Measurements from ENCODE around the gene ATP5MG.
A peak's percentile ranks its signal among the peaks of the same experiment; 100 is the strongest.

The ATP5MG gene

GRCh38 chr11:118437208-118438125 is 36.1 kb downstream of the ATP5MG start:
- peak; percentile 10 for ATAC-seq (replicated peaks; ENCODE audit: extremely low read depth, poor library complexity, severe bottlenecking)
- Mint-ChIP-seq H3K4me3 (peak overlapping the region; percentile 89), H3K4me1 (peaks cover 69% of the 10 kb centered on the region), H3K27me3 (no peaks in the 10 kb centered on the region), H3K9me3 (no peaks in the 10 kb centered on the region), H3K27ac (ENCODE audit: low read depth) (peak overlapping the region; percentile 97), H3K36me3 (ENCODE audit: insufficient read depth) (peaks cover 39% of the 10 kb centered on the region)
- no peak for DNase-seq (ENCODE audit: low spot score in 2 of 2)

DNA sequence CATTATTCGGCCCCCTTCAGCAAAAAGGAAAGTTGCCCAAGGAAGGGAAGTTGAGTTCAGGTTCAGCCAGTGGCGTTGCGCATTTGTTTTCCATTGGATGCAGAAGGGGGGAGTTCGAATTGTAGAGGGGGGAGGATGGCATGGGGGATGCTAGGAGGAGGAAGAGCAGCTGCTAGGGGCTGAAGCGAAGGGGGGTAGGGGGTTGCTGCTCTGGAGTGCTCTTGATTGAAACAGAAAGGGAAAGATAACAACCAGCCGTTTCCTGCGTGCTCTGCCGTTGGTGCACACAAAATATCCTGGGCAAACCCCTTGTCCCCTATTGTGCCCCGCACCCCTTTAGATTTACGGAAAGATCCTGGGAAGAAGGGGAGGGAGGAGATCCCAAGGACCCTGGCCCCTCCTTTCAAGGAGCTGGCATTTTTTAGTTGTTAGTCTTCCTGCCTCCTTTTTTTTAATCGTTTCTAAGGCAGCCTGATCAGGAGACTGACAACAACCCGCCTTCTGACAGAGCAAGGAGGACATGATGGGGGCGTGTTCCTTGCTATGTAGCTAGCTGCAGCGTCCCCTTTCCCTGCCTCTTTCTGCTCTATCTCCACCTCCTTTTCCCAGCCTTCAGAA is 37.0 kb downstream of the ATP5MG start:
- DNase-seq (ENCODE audit: low spot score in 2 of 2) (peak; percentile 22 to 40), ATAC-seq (replicated peaks; ENCODE audit: extremely low read depth, poor library complexity, severe bottlenecking) (peak; percentile 35)
- H3K27me3 Mint-ChIP-seq = no peaks in the 10 kb centered on the region
- H3K4me1 Mint-ChIP-seq = peaks cover 79% of the 10 kb centered on the region
- H3K27ac Mint-ChIP-seq (ENCODE audit: low read depth) = peak overlapping the region; percentile 97
- H3K4me3 Mint-ChIP-seq = peak overlapping the region; percentile 89
- peaks cover 39% of the 10 kb centered on the region for H3K36me3 Mint-ChIP-seq (ENCODE audit: insufficient read depth)
- no peaks in the 10 kb centered on the region for H3K9me3 Mint-ChIP-seq

DNA sequence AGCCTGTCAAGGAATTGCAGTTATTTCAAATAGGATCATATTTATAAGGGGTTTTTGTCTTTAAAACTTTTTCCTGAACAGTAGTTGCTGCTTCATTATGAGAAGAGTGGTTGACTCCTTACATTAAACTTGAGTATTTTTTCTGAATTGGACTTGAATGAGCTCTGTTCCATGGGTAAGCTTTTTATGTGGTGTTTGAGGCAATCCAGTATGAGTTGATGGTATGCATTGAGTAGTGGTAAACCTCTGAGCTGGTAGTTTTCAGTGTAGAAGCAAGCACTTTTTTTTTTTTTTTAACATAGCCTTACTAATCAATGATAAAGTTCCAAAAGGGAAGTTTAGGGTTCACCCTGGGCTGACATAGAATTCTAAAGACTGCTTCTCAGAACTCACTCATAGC is 38.2 kb downstream of the ATP5MG start:
- H3K36me3 Mint-ChIP-seq (ENCODE audit: insufficient read depth) = peaks cover 37% of the 10 kb centered on the region
- H3K9me3 Mint-ChIP-seq = no peaks in the 10 kb centered on the region
- no peaks in the 10 kb centered on the region for H3K27me3 Mint-ChIP-seq
- H3K4me1 Mint-ChIP-seq = peaks cover 83% of the 10 kb centered on the region
- peak overlapping the region; percentile 51 for H3K4me3 Mint-ChIP-seq
- no peak for ATAC-seq (replicated peaks; ENCODE audit: extremely low read depth, poor library complexity, severe bottlenecking)
- no peak for DNase-seq (ENCODE audit: low spot score in 2 of 2)
- H3K27ac Mint-ChIP-seq (ENCODE audit: low read depth) = peak overlapping the region; percentile 97

DNA sequence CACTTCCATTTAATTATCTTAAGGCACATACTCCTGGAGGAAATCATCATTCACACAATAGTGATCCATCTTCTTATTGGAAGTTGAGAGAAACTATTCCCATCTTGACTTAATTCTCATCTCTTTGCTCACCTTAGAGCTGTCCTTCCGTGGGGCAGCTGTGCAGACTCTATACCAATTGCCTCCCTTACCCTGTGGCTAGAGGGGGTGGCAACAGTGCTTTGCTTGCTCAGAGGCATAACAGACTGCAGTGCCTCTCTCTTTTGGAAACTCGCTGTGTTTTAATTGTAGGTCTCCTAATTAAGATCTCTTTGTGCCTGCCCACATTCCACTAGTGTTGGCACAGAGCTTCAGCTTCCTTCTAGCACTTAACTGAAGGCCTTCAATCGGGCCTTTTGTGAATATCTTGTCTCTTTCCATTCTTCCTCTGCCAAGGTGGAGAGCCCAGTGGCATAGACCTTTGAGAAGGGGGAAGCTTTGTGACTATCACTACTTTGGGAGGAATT is 40.4 kb downstream of the ATP5MG start:
- peak overlapping the region; percentile 54 for H3K4me3 Mint-ChIP-seq
- peaks cover 23% of the 10 kb centered on the region for H3K36me3 Mint-ChIP-seq (ENCODE audit: insufficient read depth)
- DNase-seq (ENCODE audit: low spot score in 2 of 2) (no peak), ATAC-seq (replicated peaks; ENCODE audit: extremely low read depth, poor library complexity, severe bottlenecking) (no peak)
- H3K27me3 Mint-ChIP-seq = no peaks in the 10 kb centered on the region
- H3K4me1 Mint-ChIP-seq = peaks cover 93% of the 10 kb centered on the region
- H3K9me3 Mint-ChIP-seq = no peaks in the 10 kb centered on the region
- peak overlapping the region; percentile 75 for H3K27ac Mint-ChIP-seq (ENCODE audit: low read depth)

DNA sequence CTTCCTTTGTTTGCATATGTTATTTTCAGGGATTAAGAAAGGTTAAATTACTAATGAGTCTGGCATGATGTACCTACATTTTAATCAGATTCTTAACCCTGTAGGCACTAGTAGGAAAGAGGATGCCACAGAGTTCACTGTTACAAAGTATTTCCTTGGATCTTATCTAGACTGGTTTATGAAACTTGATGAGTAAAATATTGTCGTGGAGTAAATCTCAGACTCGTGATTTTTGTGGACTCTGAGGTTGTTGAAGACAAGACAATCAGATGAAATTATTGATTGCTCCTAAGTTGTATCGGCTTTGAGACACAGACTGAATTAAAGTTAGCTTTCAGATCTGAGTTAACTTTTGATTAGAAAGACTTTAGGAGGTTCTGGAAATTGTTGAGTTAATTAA is 40.9 kb downstream of the ATP5MG start:
- peak overlapping the region; percentile 75 for H3K27ac Mint-ChIP-seq (ENCODE audit: low read depth)
- no peak for ATAC-seq (replicated peaks; ENCODE audit: extremely low read depth, poor library complexity, severe bottlenecking)
- no peaks in the 10 kb centered on the region for H3K9me3 Mint-ChIP-seq
- DNase-seq (ENCODE audit: low spot score in 2 of 2) = no peak
- H3K4me3 Mint-ChIP-seq = peak overlapping the region; percentile 54
- H3K27me3 Mint-ChIP-seq = no peaks in the 10 kb centered on the region
- peaks cover 19% of the 10 kb centered on the region for H3K36me3 Mint-ChIP-seq (ENCODE audit: insufficient read depth)
- H3K4me1 Mint-ChIP-seq = peaks cover 95% of the 10 kb centered on the region

DNA sequence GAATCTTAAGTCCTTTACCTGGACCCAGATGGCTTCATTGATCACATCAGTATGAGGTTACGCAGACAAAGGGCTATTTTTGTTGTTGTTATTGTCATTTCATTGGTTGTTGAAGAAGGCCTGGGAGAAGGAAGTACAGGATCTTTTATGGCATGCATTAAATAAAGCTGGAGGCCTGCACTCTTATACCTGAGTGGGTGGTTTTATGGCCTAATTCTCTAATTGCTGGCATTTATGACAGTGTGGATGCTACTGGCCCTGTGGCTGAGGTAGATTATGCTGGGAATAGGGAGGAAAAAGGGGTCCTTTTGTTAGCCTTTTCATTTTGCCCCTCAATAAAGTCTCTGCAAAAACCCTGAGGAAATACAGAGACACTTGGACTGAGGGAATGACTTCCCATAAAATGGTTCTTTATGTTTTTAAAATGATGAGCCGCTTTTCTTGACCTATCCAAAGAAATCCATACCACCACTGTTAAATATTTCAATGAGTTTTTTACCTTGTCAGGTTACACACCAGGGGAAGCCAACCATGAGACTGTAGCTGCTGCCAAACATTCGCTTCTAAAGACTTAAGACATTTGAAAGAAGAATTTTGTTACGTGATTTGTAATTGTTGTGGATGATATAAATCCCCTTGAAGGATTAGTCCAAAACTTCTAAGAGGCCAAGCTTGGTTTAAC is 41.6 kb downstream of the ATP5MG start:
- peak overlapping the region; percentile 75 for H3K27ac Mint-ChIP-seq (ENCODE audit: low read depth)

GRCh38 chr11:118443590-118444218 is 42.3 kb downstream of the ATP5MG start:
- Mint-ChIP-seq H3K27me3 (no peaks in the 10 kb centered on the region), H3K27ac (ENCODE audit: low read depth) (peak overlapping the region; percentile 75), H3K9me3 (no peaks in the 10 kb centered on the region), H3K4me1 (peaks cover 90% of the 10 kb centered on the region), H3K4me3 (peak overlapping the region; percentile 62), H3K36me3 (ENCODE audit: insufficient read depth) (peaks cover 18% of the 10 kb centered on the region)
- DNase-seq (ENCODE audit: low spot score in 2 of 2) (no peak), ATAC-seq (replicated peaks; ENCODE audit: extremely low read depth, poor library complexity, severe bottlenecking) (no peak)

More for the DNA sequence above, 41.6 kb downstream of the ATP5MG start:
- peaks cover 18% of the 10 kb centered on the region for H3K36me3 Mint-ChIP-seq (ENCODE audit: insufficient read depth)
- ATAC-seq (replicated peaks; ENCODE audit: extremely low read depth, poor library complexity, severe bottlenecking) = no peak
- H3K9me3 Mint-ChIP-seq = no peaks in the 10 kb centered on the region
- DNase-seq (ENCODE audit: low spot score in 2 of 2) = no peak
- no peaks in the 10 kb centered on the region for H3K27me3 Mint-ChIP-seq
- peaks cover 95% of the 10 kb centered on the region for H3K4me1 Mint-ChIP-seq
- peak overlapping the region; percentile 62 for H3K4me3 Mint-ChIP-seq

GRCh38 chr11:118447423-118447822 is 46.0 kb downstream of the ATP5MG start:
- Mint-ChIP-seq H3K9me3 (no peaks in the 10 kb centered on the region), H3K4me3 (no peak overlapping the region), H3K27ac (ENCODE audit: low read depth) (peak overlapping the region; percentile 39), H3K36me3 (ENCODE audit: insufficient read depth) (peaks cover 17% of the 10 kb centered on the region), H3K4me1 (peaks cover 69% of the 10 kb centered on the region), H3K27me3 (no peaks in the 10 kb centered on the region)
- no peak for ATAC-seq (replicated peaks; ENCODE audit: extremely low read depth, poor library complexity, severe bottlenecking)
- no peak for DNase-seq (ENCODE audit: low spot score in 2 of 2)

DNA sequence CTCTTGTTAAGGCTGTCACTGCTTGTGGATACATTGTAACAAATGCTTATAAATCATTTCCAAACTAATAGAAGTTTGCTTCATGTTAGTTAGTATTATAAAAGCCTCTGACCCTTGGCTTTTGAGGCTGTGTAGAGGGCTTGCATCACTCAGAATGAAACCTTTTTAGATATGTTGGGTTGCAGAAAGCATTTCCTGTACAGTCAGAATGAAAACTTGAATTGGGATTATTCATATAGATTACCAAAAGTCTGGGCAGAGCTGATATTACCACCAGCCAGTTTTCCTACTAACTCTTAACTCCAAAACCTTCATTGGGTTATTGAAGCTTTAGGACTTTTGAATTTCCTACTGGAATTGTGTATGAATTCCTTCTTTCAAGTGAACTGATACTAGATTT is 46.9 kb downstream of the ATP5MG start:
- H3K4me3 Mint-ChIP-seq = no peak overlapping the region
- H3K27me3 Mint-ChIP-seq = no peaks in the 10 kb centered on the region
- peaks cover 68% of the 10 kb centered on the region for H3K4me1 Mint-ChIP-seq
- H3K9me3 Mint-ChIP-seq = no peaks in the 10 kb centered on the region
- peaks cover 23% of the 10 kb centered on the region for H3K36me3 Mint-ChIP-seq (ENCODE audit: insufficient read depth)
- ATAC-seq (replicated peaks; ENCODE audit: extremely low read depth, poor library complexity, severe bottlenecking) (no peak), DNase-seq (ENCODE audit: low spot score in 2 of 2) (no peak)
- peak overlapping the region; percentile 39 for H3K27ac Mint-ChIP-seq (ENCODE audit: low read depth)

GRCh38 chr11:118449316-118449918 is 48.0 kb downstream of the ATP5MG start:
- Mint-ChIP-seq H3K27me3 (no peaks in the 10 kb centered on the region), H3K4me1 (peaks cover 68% of the 10 kb centered on the region), H3K27ac (ENCODE audit: low read depth) (peak overlapping the region; percentile 64), H3K36me3 (ENCODE audit: insufficient read depth) (peaks cover 23% of the 10 kb centered on the region), H3K9me3 (no peaks in the 10 kb centered on the region), H3K4me3 (no peak overlapping the region)
- DNase-seq (ENCODE audit: low spot score in 2 of 2) (no peak), ATAC-seq (replicated peaks; ENCODE audit: extremely low read depth, poor library complexity, severe bottlenecking) (no peak)

DNA sequence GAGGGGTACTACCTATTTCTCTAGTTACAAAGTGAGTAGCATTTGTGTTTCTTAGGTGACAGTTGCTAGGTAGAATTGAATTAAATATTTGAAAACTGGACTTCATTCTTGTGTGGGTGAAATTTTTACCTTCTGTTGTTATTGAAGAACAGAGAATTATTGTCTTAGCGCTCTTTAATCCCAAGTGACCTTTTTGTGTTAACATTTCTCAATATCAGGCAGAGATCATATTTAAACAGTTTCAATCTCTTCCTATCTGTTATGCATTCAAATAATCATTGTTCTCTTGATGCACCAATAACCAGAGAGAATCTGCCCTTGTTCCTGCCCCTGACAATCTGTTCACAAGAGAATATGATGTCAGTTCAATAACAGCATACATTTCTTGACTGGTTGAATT is 49.0 kb downstream of the ATP5MG start:
- Mint-ChIP-seq H3K27ac (ENCODE audit: low read depth) (peak overlapping the region; percentile 64), H3K9me3 (no peaks in the 10 kb centered on the region), H3K4me3 (no peak overlapping the region), H3K27me3 (no peaks in the 10 kb centered on the region), H3K4me1 (peaks cover 65% of the 10 kb centered on the region), H3K36me3 (ENCODE audit: insufficient read depth) (peaks cover 24% of the 10 kb centered on the region)
- DNase-seq (ENCODE audit: low spot score in 2 of 2) = no peak
- no peak for ATAC-seq (replicated peaks; ENCODE audit: extremely low read depth, poor library complexity, severe bottlenecking)
